ENCODE results near the gene PRPSAP2.
"Not testable (repeated sequence)": the region's sequence is repeated elsewhere in the genome, so short reads cannot be mapped to it uniquely, and the experiment has no call there.

Gene PRPSAP2

GRCh38 chr17:18857864-18858566, at the start of gene PRPSAP2:
TSS of gene PRPSAP2 (plus strand) at chr17:18858131. CDS start at chr17:18865834, 7,703 bp downstream.
- peak; percentile 94 for DNase-seq

- not testable (repeated sequence) for DNase-seq
Observed at GRCh38 chr17:18815924-18816323, 42.0 kb upstream of the PRPSAP2 start.

GRCh38 chr17:18816489-18817371, 41.2 kb upstream of the PRPSAP2 start:
- not testable (repeated sequence) for DNase-seq

GRCh38 chr17:18821430-18821829, 36.5 kb upstream of the PRPSAP2 start:
- not testable (repeated sequence) for DNase-seq

- DNase-seq: not testable (repeated sequence)
Observed at GRCh38 chr17:18827613-18828012, 30.3 kb upstream of the PRPSAP2 start.

- no peak for DNase-seq
Observed at GRCh38 chr17:18848501-18848900, 9.4 kb upstream of the PRPSAP2 start.

- no peak for DNase-seq
Observed at GRCh38 chr17:18850679-18851078, 7.3 kb upstream of the PRPSAP2 start.

GRCh38 chr17:18851201-18851600, 6.7 kb upstream of the PRPSAP2 start:
- no peak for DNase-seq

GRCh38 chr17:18854956-18855355, 3.0 kb upstream of the PRPSAP2 start:
- DNase-seq: no peak

GRCh38 chr17:18855831-18856569, 1.9 kb upstream of the PRPSAP2 start:
- peak; percentile 77 for DNase-seq

- no peak for DNase-seq
Observed at GRCh38 chr17:18856570-18856915, 1.4 kb upstream of the PRPSAP2 start.

GRCh38 chr17:18858567-18859245, 775 bp downstream of the PRPSAP2 start:
- no peak for DNase-seq

- DNase-seq: no peak
Observed at GRCh38 chr17:18859256-18859655, 1.3 kb downstream of the PRPSAP2 start.

- no peak for DNase-seq
Observed at GRCh38 chr17:18860161-18860972, 2.4 kb downstream of the PRPSAP2 start.

GRCh38 chr17:18862011-18862410, 4.1 kb downstream of the PRPSAP2 start:
- no peak for DNase-seq

GRCh38 chr17:18864996-18865395, 7.1 kb downstream of the PRPSAP2 start:
- DNase-seq: not testable (repeated sequence)

- no peak for DNase-seq
Observed at GRCh38 chr17:18866866-18867813, 9.2 kb downstream of the PRPSAP2 start.

GRCh38 chr17:18877104-18877645, 19.2 kb downstream of the PRPSAP2 start:
- DNase-seq: no peak

- DNase-seq: no peak
Observed at GRCh38 chr17:18888766-18889290, 30.9 kb downstream of the PRPSAP2 start.

- DNase-seq: no peak
Observed at GRCh38 chr17:18889658-18890057, 31.7 kb downstream of the PRPSAP2 start.
